Measurements from ENCODE around the gene TFCP2L1. TPM values are rescaled to one million over a fixed set of nuclear protein-coding genes. Genes with fewer than 3 reads are reported as not detected.

TFCP2L1 gene
- total RNA-seq, 1 donor from 2014 or later: 0.05 TPM

DNA sequence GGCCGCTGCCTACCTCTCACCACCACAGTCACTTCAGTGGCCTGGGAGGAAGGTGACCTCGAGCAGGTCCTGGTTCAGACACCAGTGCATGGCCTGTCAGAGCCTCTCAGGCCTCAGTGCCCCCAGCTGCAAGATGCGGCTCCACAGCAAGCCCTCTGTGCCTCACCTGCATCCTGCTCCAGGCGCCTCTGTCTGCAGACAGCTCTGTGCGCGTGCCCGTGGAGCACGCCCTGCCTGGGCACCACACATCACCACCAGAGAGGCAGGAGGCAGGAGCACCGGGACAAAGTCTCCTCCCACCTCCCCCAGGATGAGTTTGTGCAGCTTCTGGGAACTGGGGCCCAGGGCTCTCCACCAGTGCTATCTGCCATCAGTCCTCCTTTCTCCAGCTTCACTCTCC lies 98.7 kb downstream of the TFCP2L1 start:
- FAIRE-seq (no peak), DNase-seq (ENCODE audit: low read depth) (no peak)
- TF ChIP-seq EZH2 (IDR thresholded peaks at IDR 0.05; ENCODE audit: insufficient read depth, low read length): no peak
- TF ChIP-seq, protein P1, sequence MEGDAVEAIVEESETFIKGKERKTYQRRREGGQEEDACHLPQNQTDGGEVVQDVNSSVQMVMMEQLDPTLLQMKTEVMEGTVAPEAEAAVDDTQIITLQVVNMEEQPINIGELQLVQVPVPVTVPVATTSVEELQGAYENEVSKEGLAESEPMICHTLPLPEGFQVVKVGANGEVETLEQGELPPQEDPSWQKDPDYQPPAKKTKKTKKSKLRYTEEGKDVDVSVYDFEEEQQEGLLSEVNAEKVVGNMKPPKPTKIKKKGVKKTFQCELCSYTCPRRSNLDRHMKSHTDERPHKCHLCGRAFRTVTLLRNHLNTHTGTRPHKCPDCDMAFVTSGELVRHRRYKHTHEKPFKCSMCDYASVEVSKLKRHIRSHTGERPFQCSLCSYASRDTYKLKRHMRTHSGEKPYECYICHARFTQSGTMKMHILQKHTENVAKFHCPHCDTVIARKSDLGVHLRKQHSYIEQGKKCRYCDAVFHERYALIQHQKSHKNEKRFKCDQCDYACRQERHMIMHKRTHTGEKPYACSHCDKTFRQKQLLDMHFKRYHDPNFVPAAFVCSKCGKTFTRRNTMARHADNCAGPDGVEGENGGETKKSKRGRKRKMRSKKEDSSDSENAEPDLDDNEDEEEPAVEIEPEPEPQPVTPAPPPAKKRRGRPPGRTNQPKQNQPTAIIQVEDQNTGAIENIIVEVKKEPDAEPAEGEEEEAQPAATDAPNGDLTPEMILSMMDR (IDR thresholded peaks at IDR 0.05; ENCODE audit: insufficient read depth, low read depth, low read length): no peak
- no peaks in the 10 kb centered on the region for H4K20me1 ChIP-seq (ENCODE audit: insufficient read depth, low read length)
- H3K36me3 ChIP-seq (ENCODE audit: insufficient read depth, low read length): no peaks in the 10 kb centered on the region
- H3K4me3 ChIP-seq (ENCODE audit: insufficient read depth, low read depth, low read length): no peak overlapping the region
- H3K79me2 ChIP-seq (ENCODE audit: insufficient read depth, low read length): no peaks in the 10 kb centered on the region
- H3K4me2 ChIP-seq (ENCODE audit: low read length): no peak overlapping the region
- no peak overlapping the region for H2AFZ ChIP-seq (ENCODE audit: low read depth, low read length)
- Mint-ChIP-seq H3K36me3 (ENCODE audit: low read depth, unreplicated experiment) (no peaks in the 10 kb centered on the region), H3K27ac (ENCODE audit: unreplicated experiment) (no peak overlapping the region), H3K4me3 (ENCODE audit: unreplicated experiment) (no peak overlapping the region), H3K27me3 (ENCODE audit: low read depth, unreplicated experiment) (peaks cover 24% of the 10 kb centered on the region), H3K4me1 (ENCODE audit: low read depth, unreplicated experiment) (peaks cover 6% of the 10 kb centered on the region), H3K9me3 (ENCODE audit: unreplicated experiment) (no peaks in the 10 kb centered on the region)
- H3K27ac ChIP-seq (ENCODE audit: low read depth, low read length): no peak overlapping the region
- H3K27me3 ChIP-seq (ENCODE audit: insufficient read depth, low read length): peaks cover 4% of the 10 kb centered on the region
- no peaks in the 10 kb centered on the region for H3K9me3 ChIP-seq (ENCODE audit: insufficient read depth, low read depth, low read length)
- H3K9ac ChIP-seq (ENCODE audit: low read length): no peak overlapping the region
- H3K4me1 ChIP-seq (ENCODE audit: insufficient read depth, low read length): no peaks in the 10 kb centered on the region

DNA sequence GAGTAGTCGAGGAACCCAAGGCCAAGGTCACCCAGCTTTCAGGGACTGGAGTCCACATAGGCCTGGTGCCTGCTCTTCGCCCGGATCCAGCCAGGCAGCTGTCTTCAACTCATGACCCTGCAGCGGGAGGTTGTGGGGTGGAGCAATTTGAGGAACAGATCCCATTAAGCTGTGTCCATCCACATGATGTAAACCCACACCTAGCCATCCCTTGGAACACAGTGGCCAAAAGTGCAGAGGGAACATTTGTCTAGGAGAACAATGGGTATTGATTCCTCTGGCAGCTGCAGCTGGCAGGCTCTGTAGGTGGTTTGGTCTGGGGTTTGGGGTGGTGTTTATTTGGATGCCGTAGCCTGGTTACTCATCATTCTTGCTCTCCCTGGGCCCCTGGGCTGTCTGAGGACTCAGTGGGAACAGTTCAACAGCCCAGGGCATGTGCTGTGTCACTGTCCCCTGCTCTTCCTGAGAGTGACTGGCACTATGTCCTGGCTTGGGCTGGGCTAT lies 99.4 kb downstream of the TFCP2L1 start:
- Mint-ChIP-seq H3K4me3 (ENCODE audit: unreplicated experiment) (no peak overlapping the region), H3K9me3 (ENCODE audit: unreplicated experiment) (no peaks in the 10 kb centered on the region), H3K4me1 (ENCODE audit: low read depth, unreplicated experiment) (peaks cover 6% of the 10 kb centered on the region), H3K36me3 (ENCODE audit: low read depth, unreplicated experiment) (no peaks in the 10 kb centered on the region), H3K27ac (ENCODE audit: unreplicated experiment) (no peak overlapping the region), H3K27me3 (ENCODE audit: low read depth, unreplicated experiment) (peaks cover 24% of the 10 kb centered on the region)
- no peak overlapping the region for H3K9ac ChIP-seq (ENCODE audit: low read length)
- no peaks in the 10 kb centered on the region for H4K20me1 ChIP-seq (ENCODE audit: insufficient read depth, low read length)
- H3K4me2 ChIP-seq (ENCODE audit: low read length): no peak overlapping the region
- no peaks in the 10 kb centered on the region for H3K79me2 ChIP-seq (ENCODE audit: insufficient read depth, low read length)
- no peak overlapping the region for H3K4me3 ChIP-seq (ENCODE audit: insufficient read depth, low read depth, low read length)
- no peaks in the 10 kb centered on the region for H3K4me1 ChIP-seq (ENCODE audit: insufficient read depth, low read length)
- H3K27ac ChIP-seq (ENCODE audit: low read depth, low read length): no peak overlapping the region
- TF ChIP-seq, protein P1 (IDR thresholded peaks at IDR 0.05; ENCODE audit: insufficient read depth, low read depth, low read length): no peak
- TF ChIP-seq EZH2 (IDR thresholded peaks at IDR 0.05; ENCODE audit: insufficient read depth, low read length): no peak
- DNase-seq (ENCODE audit: low read depth): peak; percentile 4
- H3K9me3 ChIP-seq (ENCODE audit: insufficient read depth, low read depth, low read length): no peaks in the 10 kb centered on the region
- no peak overlapping the region for H2AFZ ChIP-seq (ENCODE audit: low read depth, low read length)
- no peaks in the 10 kb centered on the region for H3K36me3 ChIP-seq (ENCODE audit: insufficient read depth, low read length)
- H3K27me3 ChIP-seq (ENCODE audit: insufficient read depth, low read length): peaks cover 4% of the 10 kb centered on the region
- no peak for FAIRE-seq

DNA sequence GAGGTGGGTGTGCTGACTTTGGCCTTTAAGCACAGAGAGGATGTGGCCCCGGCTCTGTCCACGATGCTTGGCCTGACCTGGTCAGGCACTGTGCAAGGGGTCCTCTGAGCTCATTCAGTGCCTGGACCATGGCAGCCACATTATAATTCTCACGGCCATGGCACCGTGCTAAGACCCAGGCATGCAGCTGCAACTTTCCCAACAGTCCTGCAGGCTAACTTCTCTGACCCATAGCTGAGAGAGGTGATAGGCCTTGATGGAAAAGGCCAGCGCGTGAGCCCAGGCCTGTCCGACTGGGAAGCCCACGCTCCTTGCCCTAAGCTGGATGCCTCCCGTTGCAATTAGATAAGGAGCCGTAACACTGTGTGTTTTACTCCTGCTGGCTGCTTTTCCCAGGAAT lies 99.9 kb downstream of the TFCP2L1 start:
- H3K36me3 ChIP-seq (ENCODE audit: insufficient read depth, low read length): no peaks in the 10 kb centered on the region
- no peaks in the 10 kb centered on the region for H4K20me1 ChIP-seq (ENCODE audit: insufficient read depth, low read length)
- no peak overlapping the region for H3K27ac ChIP-seq (ENCODE audit: low read depth, low read length)
- H2AFZ ChIP-seq (ENCODE audit: low read depth, low read length): no peak overlapping the region
- no peak overlapping the region for H3K4me3 Mint-ChIP-seq (ENCODE audit: unreplicated experiment)
- H3K27ac Mint-ChIP-seq (ENCODE audit: unreplicated experiment): no peak overlapping the region
- H3K4me3 ChIP-seq (ENCODE audit: insufficient read depth, low read depth, low read length): no peak overlapping the region
- peaks cover 6% of the 10 kb centered on the region for H3K4me1 Mint-ChIP-seq (ENCODE audit: low read depth, unreplicated experiment)
- no peak overlapping the region for H3K4me2 ChIP-seq (ENCODE audit: low read length)
- H3K79me2 ChIP-seq (ENCODE audit: insufficient read depth, low read length): no peaks in the 10 kb centered on the region
- H3K9ac ChIP-seq (ENCODE audit: low read length): no peak overlapping the region
- no peaks in the 10 kb centered on the region for H3K9me3 ChIP-seq (ENCODE audit: insufficient read depth, low read depth, low read length)
- FAIRE-seq: no peak
- no peaks in the 10 kb centered on the region for H3K9me3 Mint-ChIP-seq (ENCODE audit: unreplicated experiment)
- H3K27me3 Mint-ChIP-seq (ENCODE audit: low read depth, unreplicated experiment): peaks cover 24% of the 10 kb centered on the region
- no peaks in the 10 kb centered on the region for H3K4me1 ChIP-seq (ENCODE audit: insufficient read depth, low read length)
- DNase-seq (ENCODE audit: low read depth): no peak
- no peak for TF ChIP-seq EZH2 (IDR thresholded peaks at IDR 0.05; ENCODE audit: insufficient read depth, low read length)
- TF ChIP-seq, protein P1 (IDR thresholded peaks at IDR 0.05; ENCODE audit: insufficient read depth, low read depth, low read length): no peak
- H3K36me3 Mint-ChIP-seq (ENCODE audit: low read depth, unreplicated experiment): no peaks in the 10 kb centered on the region
- H3K27me3 ChIP-seq (ENCODE audit: insufficient read depth, low read length): peaks cover 4% of the 10 kb centered on the region
